ENCODE measurements around the gene GOLGA3. TPM values are rescaled to one million over a fixed set of nuclear protein-coding genes. Genes with fewer than 3 reads are reported as not detected.

Gene GOLGA3
- total and polyA plus RNA-seq, 9 of the 15 experiments (the other 6 are each of a cell fraction or from before 2014, with no cell fraction given) = 1.9 to 48.1 (median 18.4) TPM

GRCh38 chr12:132723764-132724140, 104.9 kb downstream of the GOLGA3 start:
- BruUV-seq (replicated peaks) = no TSS peak
- Histone ChIP-seq H3K9ac (ENCODE audit: insufficient read depth in 1 of 2, low read depth in 2 of 2, low read length in 2 of 2) (no peak overlapping the region; a peak in 1 of 4 replicates), H3K27ac (ENCODE audit: extremely low read depth, low read depth, low read length) (peak overlapping the region; percentile 43; the same call in 2 of the 3 replicates), H3K4me3 (no peak overlapping the region), H3K9me3 (replicated peaks; ENCODE audit: control insufficient read depth, insufficient read depth, low read depth, low read length) (no peaks in the 10 kb centered on the region), H3K79me2 (ENCODE audit: control insufficient read depth, insufficient read depth, low read length) (no peaks in the 10 kb centered on the region; the same call in 2 of the 3 replicates), H3K36me3 (ENCODE audit: control insufficient read depth, insufficient read depth, low read length) (peaks cover 95% of the 10 kb centered on the region), H3K4me1 (replicated peaks in 1 of 2; ENCODE audit: control insufficient read depth in 2 of 2, insufficient read depth in 2 of 2, low read length in 2 of 2) (peaks cover 0 to 18% of the 10 kb centered on the region in 2 experiments; a peak in 3 of 5 replicates), H3K27me3 (ENCODE audit: control insufficient read depth in 2 of 2, insufficient read depth in 2 of 2, low read length in 2 of 2) (no peaks in the 10 kb centered on the region), H4K20me1 (replicated peaks; ENCODE audit: control insufficient read depth, insufficient read depth, low read length) (no peaks in the 10 kb centered on the region; the same call in 1 of the 2 replicates), H3K4me2 (ENCODE audit: insufficient read depth, low read length) (no peak overlapping the region), H3K9me1 (ENCODE audit: control insufficient read depth, insufficient read depth, low read length) (peaks cover 5% of the 10 kb centered on the region), H2AFZ (ENCODE audit: low read depth, low read length) (no peak overlapping the region)
- ATAC-seq (no peak), DNase-seq (ENCODE audit: extremely low read depth in 1 of 4, low spot score in 3 of 4) (no peak), FAIRE-seq (no peak)
- CTCF ChIA-PET (ENCODE audit: low intra/inter-chr PET ratio) = interaction anchor here (0.6 kb wide), 1 partner anchor 309 kb away, joined by 3 read pairs; no protein-coding TSS in a partner anchor
- POLR2A ChIA-PET = interaction anchor here (0.6 to 1.2 kb wide), 4 partner anchors 9 to 113 kb away, joined by 3 to 6 read pairs (median 3); no protein-coding TSS in a partner anchor
- TF ChIP-seq RCOR1 (IDR thresholded peaks at IDR 0.05; ENCODE audit: borderline replicate concordance in 1 of 2, low read depth in 2 of 2, low read length in 2 of 2) (no peak), NR2F6 (CRISPR knock-in tag; IDR thresholded peaks at IDR 0.05) (no peak), FOSL1 (tag; conservative IDR thresholded peaks at IDR 0.05) (peak; percentile 51; the same call in 1 of the 2 replicates)
- in situ Hi-C loops (cut with MboI) = no loop called here
- intact Hi-C loops (cut with micrococcal nuclease) = no loop called here
- WGBS (ENCODE audit: insufficient coverage, low coverage, missing lambda C conversion rate) = 90% methylated on average over 2 of the region's 2 CpGs

DNA sequence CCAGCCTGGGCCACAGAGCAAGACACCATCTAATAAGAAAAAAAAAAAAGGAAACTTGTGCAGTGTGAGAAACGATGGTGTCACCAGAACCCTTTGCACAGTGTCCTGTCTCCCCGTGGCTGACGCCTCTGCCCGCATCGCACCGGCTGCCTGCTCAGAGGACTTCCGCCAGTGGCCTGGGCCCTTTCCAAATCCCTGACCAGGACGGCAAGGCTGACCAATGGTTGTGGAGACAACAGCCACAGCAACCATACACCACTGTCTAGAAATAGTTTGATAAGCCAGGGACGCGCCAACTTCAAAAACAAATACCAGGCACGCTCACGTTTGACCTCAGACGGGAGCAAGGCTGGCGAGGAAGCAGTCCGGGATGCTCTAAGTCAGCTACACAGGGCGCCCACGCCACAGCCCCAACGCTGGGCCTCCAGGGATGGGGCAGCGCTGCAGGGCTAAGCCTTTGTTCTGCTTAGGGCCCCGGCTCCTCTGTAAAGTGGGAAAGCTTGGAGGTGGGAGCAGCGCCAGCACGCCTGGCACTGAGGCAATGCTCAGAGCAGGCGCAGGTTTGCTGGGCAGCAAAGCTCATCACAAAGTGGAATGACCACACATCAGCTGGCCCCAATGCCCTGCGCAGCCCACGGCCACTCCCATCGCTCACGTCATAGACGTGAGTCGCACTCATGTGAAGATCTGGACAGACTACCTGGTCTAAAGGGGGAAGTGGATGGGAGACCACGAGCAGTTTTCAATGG, 105.5 kb downstream of the GOLGA3 start:
- FAIRE-seq = peak; percentile 37
- no peak overlapping the region for H3K4me3 ChIP-seq
- H3K27ac ChIP-seq (ENCODE audit: extremely low read depth, low read depth, low read length) = peak overlapping the region; percentile 43; the same call in 2 of the 3 replicates
- in situ Hi-C loops (cut with MboI) (no loop called here), intact Hi-C loops (cut with micrococcal nuclease) (no loop called here)
- no peak overlapping the region for H3K4me2 ChIP-seq (ENCODE audit: insufficient read depth, low read length)
- BruUV-seq (replicated peaks) = no TSS peak
- POLR2A ChIA-PET = interaction anchor here (0.6 to 1.0 kb wide), 2 partner anchors 9 to 112 kb away, joined by 3 read pairs; no protein-coding TSS in a partner anchor
- H3K9ac ChIP-seq (ENCODE audit: insufficient read depth in 1 of 2, low read depth in 2 of 2, low read length in 2 of 2) = peak overlapping the region in 1 of 2 experiments; percentile 80; a peak in 2 of 4 replicates
- H3K27me3 ChIP-seq (ENCODE audit: control insufficient read depth in 2 of 2, insufficient read depth in 2 of 2, low read length in 2 of 2) = no peaks in the 10 kb centered on the region
- H4K20me1 ChIP-seq (replicated peaks; ENCODE audit: control insufficient read depth, insufficient read depth, low read length) = no peaks in the 10 kb centered on the region; the same call in 1 of the 2 replicates
- 89% methylated on average over 30 of the region's 30 CpGs for WGBS (ENCODE audit: insufficient coverage, low coverage, missing lambda C conversion rate)
- ATAC-seq = peak; percentile 53
- CTCF ChIA-PET (ENCODE audit: low intra/inter-chr PET ratio) = no interaction called here
- no peaks in the 10 kb centered on the region for H3K9me3 ChIP-seq (replicated peaks; ENCODE audit: control insufficient read depth, insufficient read depth, low read depth, low read length)
- H3K4me1 ChIP-seq (replicated peaks in 1 of 2; ENCODE audit: control insufficient read depth in 2 of 2, insufficient read depth in 2 of 2, low read length in 2 of 2) = peaks cover 0 to 18% of the 10 kb centered on the region in 2 experiments; a peak in 3 of 5 replicates
- peak in 1 of 4 experiments; percentile 54 for DNase-seq (ENCODE audit: extremely low read depth in 1 of 4, low spot score in 3 of 4)
- no peak overlapping the region for H2AFZ ChIP-seq (ENCODE audit: low read depth, low read length)
- no peaks in the 10 kb centered on the region; the same call in 2 of the 3 replicates for H3K79me2 ChIP-seq (ENCODE audit: control insufficient read depth, insufficient read depth, low read length)
- H3K36me3 ChIP-seq (ENCODE audit: control insufficient read depth, insufficient read depth, low read length) = peaks cover 92% of the 10 kb centered on the region
- H3K9me1 ChIP-seq (ENCODE audit: control insufficient read depth, insufficient read depth, low read length) = peaks cover 5% of the 10 kb centered on the region
- TF ChIP-seq JUN (IDR thresholded peaks at IDR 0.05; ENCODE audit: borderline replicate concordance, low read depth, low read length) (no peak), JUN (CRISPR knock-in tag; IDR thresholded peaks at IDR 0.05; ENCODE audit: borderline replicate concordance) (no peak), NRF1 (conservative IDR thresholded peaks at IDR 0.05 in 1 of 2, IDR thresholded peaks at IDR 0.05 in 1 of 2) (peak; percentile 28 to 31; a peak in 2 of 4 replicates), ZNF436 (CRISPR knock-in tag; IDR thresholded peaks at IDR 0.05) (no peak), ZNF384 (IDR thresholded peaks at IDR 0.05; ENCODE audit: low read depth, low read length) (no peak), SPI1 (IDR thresholded peaks at IDR 0.05; ENCODE audit: borderline replicate concordance, low read depth, low read length) (peak; percentile 61), ZNF589 (CRISPR knock-in tag; IDR thresholded peaks at IDR 0.05; ENCODE audit: low read depth) (no peak), CREM (IDR thresholded peaks at IDR 0.05; ENCODE audit: low read depth) (peak; percentile 66), POLR2G (IDR thresholded peaks at IDR 0.05; ENCODE audit: low read depth, low read length) (peak; percentile 75)
- TF ChIP-seq, protein P1, sequence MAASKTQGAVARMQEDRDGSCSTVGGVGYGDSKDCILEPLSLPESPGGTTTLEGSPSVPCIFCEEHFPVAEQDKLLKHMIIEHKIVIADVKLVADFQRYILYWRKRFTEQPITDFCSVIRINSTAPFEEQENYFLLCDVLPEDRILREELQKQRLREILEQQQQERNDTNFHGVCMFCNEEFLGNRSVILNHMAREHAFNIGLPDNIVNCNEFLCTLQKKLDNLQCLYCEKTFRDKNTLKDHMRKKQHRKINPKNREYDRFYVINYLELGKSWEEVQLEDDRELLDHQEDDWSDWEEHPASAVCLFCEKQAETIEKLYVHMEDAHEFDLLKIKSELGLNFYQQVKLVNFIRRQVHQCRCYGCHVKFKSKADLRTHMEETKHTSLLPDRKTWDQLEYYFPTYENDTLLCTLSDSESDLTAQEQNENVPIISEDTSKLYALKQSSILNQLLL (CRISPR knock-in tag; IDR thresholded peaks at IDR 0.05; ENCODE audit: borderline replicate concordance) = no peak
